VCaP (cell line): ENCODE data around the gene SLC39A3.
"Not testable (repeated sequence)": the region's sequence is repeated elsewhere in the genome, so short reads cannot be mapped to it uniquely, and the experiment has no call there.

Experiments
- H3K27ac ChIP-seq: fragments of 450-650 bp; 2 replicates; pipeline ENCODE4 v1.5.1; 2017
- TF ChIP-seq, protein P1 (sequence below): fragments of 450-650 bp; conservative IDR thresholded peaks from 2 replicates; pipeline ENCODE4 v1.5.1; 2017; ENCODE audit warnings: mild to moderate bottlenecking, moderate library complexity

The SLC39A3 gene

DNA sequence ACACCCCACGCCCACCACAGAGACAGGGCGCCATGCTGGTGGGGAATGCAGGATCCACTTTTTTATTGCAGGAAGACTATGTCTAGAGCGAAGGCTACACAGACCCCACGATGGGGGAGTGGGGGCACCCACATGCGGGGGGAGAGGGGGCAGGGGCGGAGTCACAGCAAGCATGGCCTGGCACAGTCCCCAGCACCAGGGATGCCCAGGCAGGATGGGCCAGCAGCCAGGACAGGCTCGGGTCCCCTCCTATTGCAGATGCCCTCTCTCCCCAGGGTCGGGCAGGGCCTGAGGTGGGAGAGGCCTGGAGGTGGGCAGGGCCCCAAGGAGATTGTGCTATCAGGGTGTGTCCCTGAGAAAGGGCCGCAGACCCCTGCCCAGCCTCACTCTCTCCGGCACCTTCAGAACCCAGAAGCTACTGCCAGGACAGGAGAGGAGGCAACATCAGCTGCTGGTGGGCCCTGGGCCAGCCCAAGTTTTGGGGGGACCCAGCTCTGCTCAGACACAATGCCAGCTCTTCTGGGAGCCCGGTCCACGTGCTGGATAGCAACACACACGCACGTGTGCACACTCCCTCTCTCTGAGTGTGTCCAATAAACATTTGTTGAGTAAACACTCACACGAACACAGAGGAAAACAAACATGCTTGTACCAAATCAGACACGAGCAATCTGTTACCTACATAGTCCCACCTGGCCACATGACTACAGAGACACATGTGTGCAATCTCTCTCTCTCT, 25.1 kb downstream of the SLC39A3 start:
- TF ChIP-seq, protein P1, sequence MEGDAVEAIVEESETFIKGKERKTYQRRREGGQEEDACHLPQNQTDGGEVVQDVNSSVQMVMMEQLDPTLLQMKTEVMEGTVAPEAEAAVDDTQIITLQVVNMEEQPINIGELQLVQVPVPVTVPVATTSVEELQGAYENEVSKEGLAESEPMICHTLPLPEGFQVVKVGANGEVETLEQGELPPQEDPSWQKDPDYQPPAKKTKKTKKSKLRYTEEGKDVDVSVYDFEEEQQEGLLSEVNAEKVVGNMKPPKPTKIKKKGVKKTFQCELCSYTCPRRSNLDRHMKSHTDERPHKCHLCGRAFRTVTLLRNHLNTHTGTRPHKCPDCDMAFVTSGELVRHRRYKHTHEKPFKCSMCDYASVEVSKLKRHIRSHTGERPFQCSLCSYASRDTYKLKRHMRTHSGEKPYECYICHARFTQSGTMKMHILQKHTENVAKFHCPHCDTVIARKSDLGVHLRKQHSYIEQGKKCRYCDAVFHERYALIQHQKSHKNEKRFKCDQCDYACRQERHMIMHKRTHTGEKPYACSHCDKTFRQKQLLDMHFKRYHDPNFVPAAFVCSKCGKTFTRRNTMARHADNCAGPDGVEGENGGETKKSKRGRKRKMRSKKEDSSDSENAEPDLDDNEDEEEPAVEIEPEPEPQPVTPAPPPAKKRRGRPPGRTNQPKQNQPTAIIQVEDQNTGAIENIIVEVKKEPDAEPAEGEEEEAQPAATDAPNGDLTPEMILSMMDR: no peak
- no peak overlapping the region for H3K27ac ChIP-seq

DNA sequence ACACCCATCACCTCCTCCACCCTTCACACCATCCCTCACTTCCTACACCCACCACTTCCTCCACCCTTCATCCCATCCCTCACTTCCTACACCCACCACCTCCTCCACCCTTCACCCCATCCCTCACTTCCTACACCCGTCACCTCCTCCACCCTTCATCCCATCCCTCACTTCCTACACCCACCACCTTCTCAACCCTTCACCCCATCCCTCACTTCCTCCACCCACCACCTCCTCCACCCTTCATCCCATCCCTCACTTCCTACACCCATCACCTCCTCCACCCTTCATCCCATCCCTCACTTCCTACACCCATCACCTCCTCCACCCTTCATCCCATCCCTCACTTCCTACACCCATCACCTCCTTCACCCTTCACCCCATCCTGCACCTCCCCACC, 25.7 kb downstream of the SLC39A3 start:
- not testable (repeated sequence) for H3K27ac ChIP-seq

DNA sequence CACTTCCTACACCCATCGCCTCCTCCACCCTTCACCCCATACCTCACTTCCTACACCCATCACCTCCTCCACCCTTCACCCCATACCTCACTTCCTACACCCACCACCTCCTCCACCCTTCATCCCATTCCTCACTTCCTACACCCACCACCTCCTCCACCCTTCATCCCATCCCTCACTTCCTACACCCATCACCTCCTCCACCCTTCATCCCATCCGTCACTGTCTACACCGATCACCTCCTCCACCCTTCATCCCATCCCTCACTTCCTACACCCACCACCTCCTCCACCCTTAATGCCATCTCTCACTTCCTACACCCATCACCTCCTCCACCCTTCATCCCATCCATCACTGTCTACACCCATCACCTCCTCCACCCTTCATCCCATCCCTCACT, 26.6 kb downstream of the SLC39A3 start:
- H3K27ac ChIP-seq: not testable (repeated sequence)

DNA sequence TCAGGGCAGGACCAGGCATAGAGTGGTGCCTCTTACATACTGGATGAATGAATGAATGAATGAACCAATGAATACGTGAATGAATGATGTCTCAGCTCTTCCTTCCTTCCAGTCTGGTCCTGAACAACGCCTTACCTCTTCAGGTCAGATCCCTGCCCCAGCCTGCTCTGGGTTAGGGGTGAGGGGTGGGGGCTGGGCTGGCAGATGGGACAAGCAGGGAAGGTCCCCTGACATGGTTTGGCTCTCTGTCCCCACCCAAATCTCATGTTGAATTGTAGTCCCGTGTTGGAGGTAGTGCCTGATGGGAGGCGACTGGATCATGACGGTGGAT, 28.0 kb downstream of the SLC39A3 start:
- H3K27ac ChIP-seq: no peak overlapping the region
- TF ChIP-seq, protein P1: no peak

DNA sequence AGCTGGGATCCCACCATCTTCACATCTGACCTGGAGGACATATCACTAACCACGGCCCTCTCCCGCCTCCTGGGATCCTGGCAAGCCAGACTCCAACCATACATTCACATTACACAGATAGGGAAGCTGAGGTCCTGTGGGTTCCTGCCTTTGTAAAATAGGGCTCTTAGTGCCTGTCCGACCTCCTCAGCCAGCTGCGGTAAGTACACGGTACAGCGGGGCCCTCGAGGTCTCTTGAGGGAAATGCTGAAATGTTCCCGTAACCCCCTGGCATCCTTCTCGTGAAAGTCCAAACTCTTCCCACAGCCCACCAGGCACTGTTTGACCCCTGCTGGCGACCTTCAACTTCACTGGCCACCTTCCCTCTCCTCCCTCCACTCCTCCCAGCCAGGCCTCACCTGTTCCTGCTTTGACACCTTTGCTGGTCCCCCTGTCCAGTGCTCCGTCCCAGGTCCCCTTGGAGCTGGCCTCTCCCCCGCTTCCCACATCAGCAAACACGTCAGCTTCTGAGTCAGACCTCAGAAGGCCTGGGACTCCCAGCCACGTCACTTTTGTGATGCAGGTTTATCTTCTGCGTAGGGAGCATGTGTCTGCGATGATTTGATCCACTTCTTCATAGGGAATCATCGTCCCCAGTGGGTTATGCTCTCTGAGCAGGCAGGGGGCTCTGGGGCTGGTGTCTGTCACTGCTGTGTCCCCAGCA, 28.5 kb downstream of the SLC39A3 start:
- TF ChIP-seq, protein P1: no peak
- no peak overlapping the region for H3K27ac ChIP-seq

DNA sequence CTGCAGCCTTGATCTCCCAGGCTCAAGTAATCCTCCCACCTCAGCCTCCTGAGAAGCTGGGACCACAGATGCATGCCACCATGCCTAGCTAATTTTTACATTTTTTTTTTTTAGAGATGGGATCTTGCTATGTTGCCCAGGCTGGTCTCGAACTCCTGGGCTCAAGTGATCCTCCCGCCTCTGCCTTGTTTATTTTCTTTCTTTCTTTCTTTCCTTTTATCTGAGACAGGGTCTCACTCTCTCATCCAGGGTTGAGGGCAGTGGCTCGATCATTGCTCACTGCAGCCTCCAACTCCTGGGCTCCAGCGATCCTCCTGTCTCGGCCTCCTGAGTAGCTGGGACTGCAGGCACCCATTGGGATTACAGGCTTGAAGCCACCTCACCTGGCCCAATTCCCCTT, 33.6 kb downstream of the SLC39A3 start:
- H3K27ac ChIP-seq: no peak overlapping the region
- TF ChIP-seq, protein P1: no peak

DNA sequence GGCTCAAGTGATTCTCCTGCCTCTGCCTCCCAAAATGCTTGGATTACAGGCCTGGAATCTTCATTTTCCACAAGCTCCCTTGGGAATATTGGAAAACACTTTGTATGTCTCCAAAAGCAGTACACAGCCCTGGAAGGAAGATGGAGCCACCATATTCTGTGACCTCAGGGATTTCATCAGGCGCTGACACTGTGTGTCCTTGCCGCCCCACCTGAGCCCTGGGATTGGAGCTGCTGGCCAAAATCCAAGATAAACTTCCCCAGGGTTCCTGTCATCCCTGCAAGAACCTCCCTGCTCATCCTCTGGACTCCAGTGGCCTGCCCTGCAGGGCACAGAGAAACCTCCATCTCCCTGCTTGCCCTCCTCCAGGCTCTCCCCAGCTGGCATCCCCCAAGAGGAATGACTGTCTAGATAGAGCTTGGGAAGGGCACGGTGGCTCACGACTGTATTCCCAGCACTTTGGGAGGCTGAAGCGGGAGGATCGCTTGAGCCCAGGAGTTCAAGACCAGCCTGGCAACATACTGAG, 36.1 kb downstream of the SLC39A3 start:
- no peak overlapping the region for H3K27ac ChIP-seq
- TF ChIP-seq, protein P1: no peak

DNA sequence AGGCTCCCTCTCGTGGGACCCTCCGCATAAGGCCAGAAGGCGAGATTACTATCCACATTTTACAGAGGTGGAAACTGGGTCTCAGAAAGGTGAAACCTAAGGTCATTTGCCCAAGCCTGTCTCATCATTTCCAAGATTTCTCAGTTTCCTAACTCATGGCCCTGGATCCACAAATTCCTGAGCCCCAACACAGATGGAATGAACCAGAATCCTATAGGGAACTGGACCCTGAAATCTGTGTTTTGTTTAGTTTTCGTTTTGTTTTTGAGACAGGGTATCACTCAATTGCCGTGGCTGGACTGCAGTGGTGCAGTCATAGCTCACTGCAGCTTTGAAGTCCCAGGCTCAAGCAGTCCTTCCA, 36.8 kb downstream of the SLC39A3 start:
- no peak overlapping the region for H3K27ac ChIP-seq
- TF ChIP-seq, protein P1: no peak
